ENCODE results near the gene TMEM254.

DNA sequence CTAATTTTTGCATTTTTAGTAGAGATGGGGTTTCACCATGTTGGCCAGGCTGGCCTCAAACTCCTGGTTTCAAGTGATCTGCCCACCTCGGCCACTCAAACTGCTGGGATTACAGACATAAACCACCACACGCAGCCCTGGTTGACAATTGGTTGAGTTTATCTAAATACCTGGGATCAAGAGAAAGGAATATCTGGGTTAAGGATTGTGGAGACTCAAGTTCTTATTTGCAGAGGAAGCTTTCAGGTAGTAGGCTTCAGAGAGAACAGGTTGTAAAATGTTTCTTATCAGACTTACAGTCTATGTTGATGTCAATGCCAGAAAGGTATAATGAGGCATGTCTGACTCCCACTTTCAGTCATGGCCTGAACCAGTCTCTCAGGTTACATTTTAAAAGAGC is 5.9 kb upstream of the TMEM254 start:
- TF ChIP-seq POLR2A (IDR thresholded peaks at IDR 0.05; ENCODE audit: low read depth, low read length) = no peak
- TF ChIP-seq POLR2AphosphoS5 (IDR thresholded peaks at IDR 0.05; ENCODE audit: low read depth, low read length) = no peak
- no peak for TF ChIP-seq TAF1 (IDR thresholded peaks at IDR 0.05; ENCODE audit: borderline replicate concordance, low read depth, low read length)
